ENCODE data around the gene SLC22A23.
"Not testable (repeated sequence)": the region's sequence is repeated elsewhere in the genome, so short reads cannot be mapped to it uniquely, and the experiment has no call there.

SLC22A23 gene

GRCh38 chr6:3267162-3267561, 189.7 kb downstream of the SLC22A23 start:
- DNase-seq (ENCODE audit: low read depth in 2 of 2) = no peak

- no peak for DNase-seq (ENCODE audit: low read depth in 2 of 2)
These were observed 190.7 kb downstream of the SLC22A23 start for GRCh38 chr6:3266170-3266569.

- no peak for DNase-seq (ENCODE audit: low read depth in 2 of 2)
These were observed 191.2 kb downstream of the SLC22A23 start for GRCh38 chr6:3265671-3266070.

GRCh38 chr6:3264356-3264755, 192.5 kb downstream of the SLC22A23 start:
- DNase-seq (ENCODE audit: low read depth in 2 of 2) = no peak

- no peak for DNase-seq (ENCODE audit: low read depth in 2 of 2)
These were observed 193.8 kb downstream of the SLC22A23 start for GRCh38 chr6:3263096-3263495.

GRCh38 chr6:3261921-3262320, 194.9 kb downstream of the SLC22A23 start:
- no peak for DNase-seq (ENCODE audit: low read depth in 2 of 2)

GRCh38 chr6:3261518-3261820, 195.4 kb downstream of the SLC22A23 start:
- DNase-seq (ENCODE audit: low read depth in 2 of 2) = no peak

- DNase-seq (ENCODE audit: low read depth in 2 of 2) = no peak
These were observed 195.9 kb downstream of the SLC22A23 start for GRCh38 chr6:3260772-3261517.

- DNase-seq (ENCODE audit: low read depth in 2 of 2) = no peak
These were observed 196.6 kb downstream of the SLC22A23 start for GRCh38 chr6:3260296-3260695.

- DNase-seq (ENCODE audit: low read depth in 2 of 2) = peak in 1 of 2 donors; percentile 16
These were observed 197.3 kb downstream of the SLC22A23 start for GRCh38 chr6:3259491-3259958.

- peak; percentile 91 to 96 for DNase-seq (ENCODE audit: low read depth in 2 of 2)
These were observed 197.9 kb downstream of the SLC22A23 start, which contains the start of gene PSMG4 for GRCh38 chr6:3258720-3259490. Gene PSMG4, plus strand, starts transcription at chr6:3258947. Its CDS starts 76 bp downstream, at chr6:3259023.

GRCh38 chr6:3258201-3258600, 198.6 kb downstream of the SLC22A23 start:
- no peak for DNase-seq (ENCODE audit: low read depth in 2 of 2)

GRCh38 chr6:3253597-3253961, 203.3 kb downstream of the SLC22A23 start:
- no peak for DNase-seq (ENCODE audit: low read depth in 2 of 2)

GRCh38 chr6:3252861-3253596, 203.8 kb downstream of the SLC22A23 start:
- DNase-seq (ENCODE audit: low read depth in 2 of 2) = no peak

- DNase-seq (ENCODE audit: low read depth in 2 of 2) = no peak
These were observed 204.5 kb downstream of the SLC22A23 start for GRCh38 chr6:3252369-3252768.

- DNase-seq (ENCODE audit: low read depth in 2 of 2) = peak; percentile 74 to 78
These were observed 205.2 kb downstream of the SLC22A23 start for GRCh38 chr6:3251462-3252314.

- DNase-seq (ENCODE audit: low read depth in 2 of 2) = no peak
These were observed 206.6 kb downstream of the SLC22A23 start for GRCh38 chr6:3250231-3250675.

GRCh38 chr6:3249821-3250220, 207.0 kb downstream of the SLC22A23 start:
- DNase-seq (ENCODE audit: low read depth in 2 of 2) = no peak

GRCh38 chr6:3247255-3248146, 209.3 kb downstream of the SLC22A23 start:
- DNase-seq (ENCODE audit: low read depth in 2 of 2) = no peak

- DNase-seq (ENCODE audit: low read depth in 2 of 2) = no peak
These were observed 211.6 kb downstream of the SLC22A23 start for GRCh38 chr6:3245216-3245615.

- DNase-seq (ENCODE audit: low read depth in 2 of 2) = not testable (repeated sequence)
These were observed 212.1 kb downstream of the SLC22A23 start for GRCh38 chr6:3244832-3245161.

Data from stimulated activated CD4-positive, alpha-beta T cell treated with anti-CD3 and anti-CD28 coated beads, Interleukin-4, amount 100 ng/mL, for 48 hours (primary cell).